ENCODE measurements around the gene TBC1D19.
"Not testable (repeated sequence)": the region's sequence is repeated elsewhere in the genome, so short reads cannot be mapped to it uniquely, and the experiment has no call there.

The TBC1D19 gene

GRCh38 chr4:26607776-26608175 is 23.9 kb downstream of the TBC1D19 start:
- H3K4me1 ChIP-seq (ENCODE audit: control insufficient read depth, insufficient read depth, low read length), result no peaks in the 10 kb centered on the region
- H3K27me3 ChIP-seq (ENCODE audit: control insufficient read depth, insufficient read depth, low read length), result no peaks in the 10 kb centered on the region
- H3K9me3 ChIP-seq (ENCODE audit: control insufficient read depth, low read length), result no peaks in the 10 kb centered on the region
- H3K9ac ChIP-seq (ENCODE audit: low read length), result no peak overlapping the region
- H3K4me3 ChIP-seq (ENCODE audit: low read length), result no peak overlapping the region
- no peaks in the 10 kb centered on the region for H3K36me3 ChIP-seq (ENCODE audit: control insufficient read depth, insufficient read depth, low read length)

GRCh38 chr4:26609391-26609790 is 25.5 kb downstream of the TBC1D19 start:
- H3K9me3 ChIP-seq (ENCODE audit: control insufficient read depth, low read length), result no peaks in the 10 kb centered on the region
- H3K9ac ChIP-seq (ENCODE audit: low read length), result no peak overlapping the region
- no peaks in the 10 kb centered on the region for H3K4me1 ChIP-seq (ENCODE audit: control insufficient read depth, insufficient read depth, low read length)
- no peak overlapping the region for H3K4me3 ChIP-seq (ENCODE audit: low read length)
- no peaks in the 10 kb centered on the region for H3K36me3 ChIP-seq (ENCODE audit: control insufficient read depth, insufficient read depth, low read length)
- no peaks in the 10 kb centered on the region for H3K27me3 ChIP-seq (ENCODE audit: control insufficient read depth, insufficient read depth, low read length)

DNA sequence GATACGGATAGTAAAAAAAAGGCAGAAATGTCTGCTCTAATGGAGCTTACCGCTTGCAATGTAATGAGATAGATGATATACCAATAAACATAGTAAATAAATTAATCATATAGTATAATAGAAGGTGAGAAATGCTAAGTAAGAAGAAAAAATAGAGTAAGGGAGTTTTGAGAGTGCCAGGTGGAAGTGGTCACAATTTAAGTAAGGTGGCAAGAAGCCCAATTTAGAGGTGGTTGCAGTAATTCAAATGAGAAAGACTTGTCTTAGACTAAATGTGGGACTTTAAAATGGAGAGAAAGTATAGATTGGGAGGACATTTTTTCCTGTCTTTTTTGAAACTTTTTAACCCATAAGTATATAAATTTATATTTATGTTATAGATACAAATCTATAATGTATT is 26.0 kb downstream of the TBC1D19 start:
- Histone ChIP-seq H3K4me3 (ENCODE audit: low read length) (no peak overlapping the region), H3K4me1 (ENCODE audit: control insufficient read depth, insufficient read depth, low read length) (no peaks in the 10 kb centered on the region), H3K27me3 (ENCODE audit: control insufficient read depth, insufficient read depth, low read length) (no peaks in the 10 kb centered on the region)

DNA sequence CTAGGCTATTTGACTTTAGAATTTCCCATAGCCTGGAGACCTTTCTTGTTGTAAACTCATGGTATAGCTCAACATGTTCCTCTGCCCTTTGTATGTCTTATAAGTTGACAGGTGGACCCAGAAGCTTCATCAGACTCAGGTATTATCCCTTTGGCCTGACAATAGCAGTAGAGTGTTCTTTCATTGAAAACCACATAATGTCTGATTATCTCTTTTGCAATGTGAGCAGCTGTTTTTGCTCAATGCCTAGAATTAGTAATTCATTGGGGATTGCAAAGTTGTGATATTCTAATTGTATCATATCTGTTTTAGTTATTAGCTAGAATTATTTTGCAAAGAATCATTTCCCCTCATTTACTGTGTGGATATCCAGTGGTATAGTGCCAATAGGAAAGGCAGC is 27.5 kb downstream of the TBC1D19 start:
- Histone ChIP-seq H3K9me3 (ENCODE audit: control insufficient read depth, low read length) (no peaks in the 10 kb centered on the region), H3K4me1 (ENCODE audit: control insufficient read depth, insufficient read depth, low read length) (no peaks in the 10 kb centered on the region), H3K4me3 (ENCODE audit: low read length) (no peak overlapping the region), H3K9ac (ENCODE audit: low read length) (no peak overlapping the region), H3K27me3 (ENCODE audit: control insufficient read depth, insufficient read depth, low read length) (no peaks in the 10 kb centered on the region), H3K36me3 (ENCODE audit: control insufficient read depth, insufficient read depth, low read length) (no peaks in the 10 kb centered on the region)

More for the DNA sequence above, 26.0 kb downstream of the TBC1D19 start:
- Histone ChIP-seq H3K9me3 (ENCODE audit: control insufficient read depth, low read length) (no peaks in the 10 kb centered on the region), H3K36me3 (ENCODE audit: control insufficient read depth, insufficient read depth, low read length) (no peaks in the 10 kb centered on the region), H3K9ac (ENCODE audit: low read length) (no peak overlapping the region)

DNA sequence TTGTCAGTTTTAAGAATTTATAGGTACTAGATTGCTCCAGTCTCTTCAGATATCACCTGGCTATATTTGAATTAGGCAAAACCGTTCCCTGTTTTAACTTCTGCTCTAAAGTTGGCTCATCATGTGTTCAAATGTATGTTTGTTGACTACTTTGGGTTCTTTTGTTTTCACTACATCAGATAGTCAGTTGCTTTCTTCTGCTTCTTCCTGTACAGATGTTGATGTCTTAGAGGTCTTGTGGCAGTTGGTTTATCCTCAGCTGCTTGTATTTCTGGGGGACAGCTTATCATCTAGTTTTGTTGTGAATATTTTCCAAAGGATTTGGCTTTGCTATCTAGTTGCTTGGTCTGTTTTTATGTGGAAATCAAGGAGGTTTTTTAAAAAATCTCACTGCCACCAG is 28.0 kb downstream of the TBC1D19 start:
- Histone ChIP-seq H3K36me3 (ENCODE audit: control insufficient read depth, insufficient read depth, low read length) (no peaks in the 10 kb centered on the region), H3K4me1 (ENCODE audit: control insufficient read depth, insufficient read depth, low read length) (no peaks in the 10 kb centered on the region), H3K4me3 (ENCODE audit: low read length) (no peak overlapping the region), H3K27me3 (ENCODE audit: control insufficient read depth, insufficient read depth, low read length) (no peaks in the 10 kb centered on the region), H3K9me3 (ENCODE audit: control insufficient read depth, low read length) (no peaks in the 10 kb centered on the region), H3K9ac (ENCODE audit: low read length) (no peak overlapping the region)

- Histone ChIP-seq H3K36me3 (ENCODE audit: control insufficient read depth, insufficient read depth, low read length) (no peaks in the 10 kb centered on the region), H3K27me3 (ENCODE audit: control insufficient read depth, insufficient read depth, low read length) (no peaks in the 10 kb centered on the region), H3K4me1 (ENCODE audit: control insufficient read depth, insufficient read depth, low read length) (no peaks in the 10 kb centered on the region), H3K4me3 (ENCODE audit: low read length) (no peak overlapping the region), H3K9ac (ENCODE audit: low read length) (no peak overlapping the region), H3K9me3 (ENCODE audit: control insufficient read depth, low read length) (no peaks in the 10 kb centered on the region)
These were observed 29.4 kb downstream of the TBC1D19 start for GRCh38 chr4:26613237-26613636.

DNA sequence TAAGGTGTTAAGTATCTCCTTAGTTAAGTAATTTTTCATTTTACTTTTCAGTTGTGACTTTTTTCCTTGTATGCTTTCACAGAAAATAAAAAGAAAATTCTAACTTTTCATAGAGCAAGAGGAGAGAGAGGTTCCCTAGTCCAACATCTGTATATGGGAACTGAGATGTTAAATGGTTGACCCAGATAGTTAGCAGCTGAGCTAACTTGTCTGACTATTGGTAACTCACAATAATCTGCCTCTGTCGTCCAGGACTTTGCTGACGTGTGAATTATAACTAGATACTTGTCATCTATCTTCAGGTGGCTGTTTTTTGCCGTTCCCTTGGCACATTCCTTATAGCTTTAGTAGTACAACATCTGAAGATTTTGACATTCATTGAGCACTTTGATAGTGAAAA is 29.9 kb downstream of the TBC1D19 start:
- Histone ChIP-seq H3K4me3 (ENCODE audit: low read length) (no peak overlapping the region), H3K9me3 (ENCODE audit: control insufficient read depth, low read length) (no peaks in the 10 kb centered on the region), H3K27me3 (ENCODE audit: control insufficient read depth, insufficient read depth, low read length) (no peaks in the 10 kb centered on the region), H3K4me1 (ENCODE audit: control insufficient read depth, insufficient read depth, low read length) (no peaks in the 10 kb centered on the region), H3K36me3 (ENCODE audit: control insufficient read depth, insufficient read depth, low read length) (no peaks in the 10 kb centered on the region), H3K9ac (ENCODE audit: low read length) (no peak overlapping the region)

DNA sequence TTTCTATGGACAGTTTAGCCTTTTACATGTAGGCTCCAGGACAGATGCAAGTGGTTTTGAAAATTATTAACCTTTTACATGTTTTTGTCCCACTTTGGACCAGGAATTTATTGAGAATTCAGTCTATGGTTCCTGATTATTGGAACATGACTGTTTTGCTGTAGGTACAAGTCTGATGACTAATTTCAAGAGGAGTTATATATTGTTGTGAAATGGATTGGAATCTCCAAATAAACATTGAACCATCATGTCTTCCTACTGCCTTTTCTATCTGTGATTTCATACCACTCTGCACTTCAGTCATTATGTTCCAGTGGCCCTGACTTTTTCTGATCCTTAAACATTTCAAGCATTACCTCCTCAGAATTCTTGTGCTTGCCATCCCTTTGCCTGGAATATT is 35.9 kb downstream of the TBC1D19 start:
- Histone ChIP-seq H3K4me1 (ENCODE audit: control insufficient read depth, insufficient read depth, low read length) (no peaks in the 10 kb centered on the region), H3K9me3 (ENCODE audit: control insufficient read depth, low read length) (no peaks in the 10 kb centered on the region), H3K27me3 (ENCODE audit: control insufficient read depth, insufficient read depth, low read length) (no peaks in the 10 kb centered on the region), H3K4me3 (ENCODE audit: low read length) (no peak overlapping the region), H3K9ac (ENCODE audit: low read length) (no peak overlapping the region), H3K36me3 (ENCODE audit: control insufficient read depth, insufficient read depth, low read length) (no peaks in the 10 kb centered on the region)

DNA sequence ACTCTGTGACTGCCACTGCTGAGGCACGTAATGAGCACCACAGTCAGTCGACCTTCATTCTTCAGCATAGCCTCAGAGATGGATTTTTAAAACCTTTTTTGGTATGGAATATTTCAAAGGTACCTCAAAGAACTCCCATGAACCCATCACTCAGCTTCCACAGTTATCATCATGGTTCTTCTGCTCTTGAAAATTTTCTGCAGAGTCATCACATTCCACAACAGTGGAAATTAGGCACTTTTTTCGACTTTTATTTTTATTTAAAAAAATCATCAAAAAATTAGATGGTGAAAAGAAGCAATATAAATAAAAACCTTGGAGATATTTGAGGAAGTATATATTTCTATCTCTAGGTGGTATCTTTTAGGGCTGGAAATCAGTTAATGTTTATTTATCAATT is 37.5 kb downstream of the TBC1D19 start:
- H3K9me3 ChIP-seq (ENCODE audit: control insufficient read depth, low read length), result no peaks in the 10 kb centered on the region
- no peaks in the 10 kb centered on the region for H3K4me1 ChIP-seq (ENCODE audit: control insufficient read depth, insufficient read depth, low read length)
- no peak overlapping the region for H3K9ac ChIP-seq (ENCODE audit: low read length)
- no peaks in the 10 kb centered on the region for H3K36me3 ChIP-seq (ENCODE audit: control insufficient read depth, insufficient read depth, low read length)
- H3K4me3 ChIP-seq (ENCODE audit: low read length), result no peak overlapping the region
- H3K27me3 ChIP-seq (ENCODE audit: control insufficient read depth, insufficient read depth, low read length), result no peaks in the 10 kb centered on the region

- no peaks in the 10 kb centered on the region for H3K27me3 ChIP-seq (ENCODE audit: control insufficient read depth, insufficient read depth, low read length)
- no peaks in the 10 kb centered on the region for H3K36me3 ChIP-seq (ENCODE audit: control insufficient read depth, insufficient read depth, low read length)
- no peak overlapping the region for H3K4me3 ChIP-seq (ENCODE audit: low read length)
- no peaks in the 10 kb centered on the region for H3K9me3 ChIP-seq (ENCODE audit: control insufficient read depth, low read length)
- no peaks in the 10 kb centered on the region for H3K4me1 ChIP-seq (ENCODE audit: control insufficient read depth, insufficient read depth, low read length)
- no peak overlapping the region for H3K9ac ChIP-seq (ENCODE audit: low read length)
These were observed 39.0 kb downstream of the TBC1D19 start for GRCh38 chr4:26622913-26623312.

DNA sequence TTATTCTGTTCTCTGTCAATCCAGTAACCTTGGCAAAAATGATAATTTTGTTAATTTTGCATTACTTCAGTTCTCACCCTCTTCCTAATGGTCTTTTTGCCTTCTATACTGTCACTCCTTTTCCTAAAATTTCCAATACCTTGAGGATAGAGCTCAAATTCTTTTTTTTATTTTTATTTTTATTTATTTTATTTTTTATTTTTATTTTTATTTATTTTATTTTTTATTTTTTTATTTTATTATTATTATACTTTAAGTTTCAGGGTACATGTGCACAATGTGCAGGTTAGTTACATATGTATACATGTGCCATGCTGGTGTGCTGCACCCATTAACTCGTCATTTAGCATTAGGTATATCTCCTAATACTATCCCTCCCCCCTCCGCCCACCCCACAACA is 42.8 kb downstream of the TBC1D19 start:
- H3K27me3 ChIP-seq (ENCODE audit: control insufficient read depth, insufficient read depth, low read length); H3K9me3 ChIP-seq (ENCODE audit: control insufficient read depth, low read length); H3K36me3 ChIP-seq (ENCODE audit: control insufficient read depth, insufficient read depth, low read length); H3K4me1 ChIP-seq (ENCODE audit: control insufficient read depth, insufficient read depth, low read length); H3K4me3 ChIP-seq (ENCODE audit: low read length); H3K9ac ChIP-seq (ENCODE audit: low read length): not testable (repeated sequence)

GRCh38 chr4:26632916-26633315 is 49.0 kb downstream of the TBC1D19 start:
- no peaks in the 10 kb centered on the region for H3K4me1 ChIP-seq (ENCODE audit: control insufficient read depth, insufficient read depth, low read length)
- no peaks in the 10 kb centered on the region for H3K9me3 ChIP-seq (ENCODE audit: control insufficient read depth, low read length)
- no peaks in the 10 kb centered on the region for H3K27me3 ChIP-seq (ENCODE audit: control insufficient read depth, insufficient read depth, low read length)
- no peaks in the 10 kb centered on the region for H3K36me3 ChIP-seq (ENCODE audit: control insufficient read depth, insufficient read depth, low read length)
- H3K9ac ChIP-seq (ENCODE audit: low read length), result no peak overlapping the region
- H3K4me3 ChIP-seq (ENCODE audit: low read length), result no peak overlapping the region

DNA sequence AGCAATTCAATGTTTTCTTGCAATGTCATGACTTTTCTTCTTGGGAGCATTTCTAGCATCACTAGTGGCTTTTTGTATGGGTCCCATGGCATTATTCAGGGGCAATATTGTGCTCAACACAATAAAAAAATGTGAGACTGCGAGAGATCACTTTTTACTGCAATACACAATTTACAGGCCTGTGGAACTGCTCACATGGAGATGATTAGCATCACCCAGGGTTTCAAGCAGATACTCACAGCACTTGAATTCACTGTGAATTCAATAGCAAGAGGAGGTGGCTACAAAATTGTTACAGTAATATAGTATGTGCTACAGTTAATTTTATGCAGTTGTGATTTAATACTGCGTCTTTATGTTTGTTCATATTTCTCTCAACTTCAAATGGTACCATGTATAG is 50.4 kb downstream of the TBC1D19 start:
- no peaks in the 10 kb centered on the region for H3K36me3 ChIP-seq (ENCODE audit: control insufficient read depth, insufficient read depth, low read length)
- no peak overlapping the region for H3K4me3 ChIP-seq (ENCODE audit: low read length)
- no peaks in the 10 kb centered on the region for H3K9me3 ChIP-seq (ENCODE audit: control insufficient read depth, low read length)
- no peaks in the 10 kb centered on the region for H3K27me3 ChIP-seq (ENCODE audit: control insufficient read depth, insufficient read depth, low read length)
- no peaks in the 10 kb centered on the region for H3K4me1 ChIP-seq (ENCODE audit: control insufficient read depth, insufficient read depth, low read length)
- H3K9ac ChIP-seq (ENCODE audit: low read length), result no peak overlapping the region

Data from mucosa of stomach (tissue), 1 donor.